ENCODE measurements around the gene TTC27.

DNA sequence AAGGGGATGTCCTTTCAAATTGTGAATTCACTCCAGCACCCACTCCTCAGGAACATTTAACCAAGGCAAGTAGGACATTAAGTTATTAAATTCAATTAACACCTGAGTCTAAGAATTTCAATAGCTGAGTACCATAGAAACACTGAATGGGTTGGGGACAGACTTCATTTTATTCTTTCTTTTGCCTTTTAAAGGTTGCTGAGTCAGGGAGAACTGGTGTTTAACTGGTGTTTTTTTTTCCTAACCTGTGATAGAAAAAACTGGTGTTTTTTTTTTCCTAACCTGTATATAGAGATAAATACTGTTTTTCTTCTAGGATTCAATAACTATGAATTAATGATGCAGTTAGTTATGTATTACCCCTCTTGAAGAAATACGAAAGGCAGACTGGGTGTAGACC is 38.9 kb downstream of the TTC27 start:
- TF ChIP-seq, protein P1, sequence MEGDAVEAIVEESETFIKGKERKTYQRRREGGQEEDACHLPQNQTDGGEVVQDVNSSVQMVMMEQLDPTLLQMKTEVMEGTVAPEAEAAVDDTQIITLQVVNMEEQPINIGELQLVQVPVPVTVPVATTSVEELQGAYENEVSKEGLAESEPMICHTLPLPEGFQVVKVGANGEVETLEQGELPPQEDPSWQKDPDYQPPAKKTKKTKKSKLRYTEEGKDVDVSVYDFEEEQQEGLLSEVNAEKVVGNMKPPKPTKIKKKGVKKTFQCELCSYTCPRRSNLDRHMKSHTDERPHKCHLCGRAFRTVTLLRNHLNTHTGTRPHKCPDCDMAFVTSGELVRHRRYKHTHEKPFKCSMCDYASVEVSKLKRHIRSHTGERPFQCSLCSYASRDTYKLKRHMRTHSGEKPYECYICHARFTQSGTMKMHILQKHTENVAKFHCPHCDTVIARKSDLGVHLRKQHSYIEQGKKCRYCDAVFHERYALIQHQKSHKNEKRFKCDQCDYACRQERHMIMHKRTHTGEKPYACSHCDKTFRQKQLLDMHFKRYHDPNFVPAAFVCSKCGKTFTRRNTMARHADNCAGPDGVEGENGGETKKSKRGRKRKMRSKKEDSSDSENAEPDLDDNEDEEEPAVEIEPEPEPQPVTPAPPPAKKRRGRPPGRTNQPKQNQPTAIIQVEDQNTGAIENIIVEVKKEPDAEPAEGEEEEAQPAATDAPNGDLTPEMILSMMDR (IDR thresholded peaks at IDR 0.05), result no peak
- no peak for TF ChIP-seq EP300 (IDR thresholded peaks at IDR 0.05)
- no peak for TF ChIP-seq POLR2AphosphoS5 (IDR thresholded peaks at IDR 0.05)
